ENCODE results near the gene CDH13.

Gene CDH13

GRCh38 chr16:82793528-82794245 is 166.9 kb downstream of the CDH13 start:
- no peak for DNase-seq

GRCh38 chr16:82796047-82796446 is 169.3 kb downstream of the CDH13 start:
- DNase-seq: no peak

GRCh38 chr16:82801361-82801760 is 174.6 kb downstream of the CDH13 start:
- no peak for DNase-seq

- DNase-seq: no peak
Measured at GRCh38 chr16:82805866-82806265, 179.1 kb downstream of the CDH13 start.

DNA sequence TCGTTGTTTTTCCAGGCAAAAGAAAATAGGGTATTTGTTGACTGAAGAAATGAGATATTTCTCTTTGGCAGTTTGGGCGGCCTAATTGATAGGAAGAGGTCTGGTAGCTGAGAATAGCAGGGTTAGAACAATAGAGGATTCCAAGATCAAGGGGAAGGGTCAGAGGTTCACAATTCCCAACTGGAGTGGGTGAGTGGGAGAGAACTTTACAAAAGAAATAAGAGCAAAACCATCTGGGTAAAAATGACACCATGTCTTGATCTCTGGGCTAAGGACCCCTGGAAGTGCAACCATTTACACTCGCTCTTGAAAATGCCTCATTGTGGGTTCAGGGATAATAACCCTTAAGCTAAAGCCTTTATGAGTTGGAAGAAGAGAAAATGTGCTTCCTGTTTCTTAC is 180.5 kb downstream of the CDH13 start:
- DNase-seq: no peak

DNA sequence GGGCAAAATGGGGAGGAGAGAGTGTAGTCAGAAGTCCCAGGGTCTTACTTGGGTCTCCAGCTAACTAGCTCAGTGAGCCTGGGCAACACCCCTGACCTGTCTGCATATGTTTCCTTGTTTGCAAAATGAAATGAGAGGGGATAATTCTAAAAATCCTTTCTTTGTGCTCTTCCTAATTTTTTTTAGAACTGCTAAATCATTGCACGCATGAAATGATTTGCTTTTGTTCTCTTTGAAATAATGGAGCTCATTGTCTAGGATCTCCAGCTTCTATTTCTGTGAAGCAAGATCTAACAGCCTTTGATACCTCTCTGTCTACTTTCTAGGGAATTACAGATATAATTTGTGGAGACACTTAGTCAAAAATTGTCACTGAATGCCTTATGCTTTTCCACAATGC is 181.3 kb downstream of the CDH13 start:
- DNase-seq: no peak

DNA sequence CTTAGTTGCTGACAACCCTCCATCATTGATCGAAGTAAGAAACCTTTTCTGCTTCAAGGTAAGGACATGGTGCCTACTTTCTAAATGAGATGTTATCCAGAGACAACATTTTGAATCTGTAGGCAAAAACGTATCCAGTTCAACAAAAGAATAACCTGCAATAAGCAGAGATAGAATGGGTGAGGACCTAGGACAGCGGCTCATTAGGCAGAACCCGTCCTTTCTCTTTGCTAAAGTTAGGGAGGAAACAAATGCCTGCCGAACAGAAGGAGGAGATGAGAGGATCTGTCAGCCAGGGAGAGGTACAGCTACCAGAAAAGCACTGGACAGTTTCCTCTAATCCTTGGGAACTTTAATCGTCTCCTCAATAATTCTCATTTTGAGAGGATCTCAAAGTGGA is 183.3 kb downstream of the CDH13 start:
- DNase-seq: no peak

- no peak for DNase-seq
Measured at GRCh38 chr16:82814059-82814458, 187.3 kb downstream of the CDH13 start.

DNA sequence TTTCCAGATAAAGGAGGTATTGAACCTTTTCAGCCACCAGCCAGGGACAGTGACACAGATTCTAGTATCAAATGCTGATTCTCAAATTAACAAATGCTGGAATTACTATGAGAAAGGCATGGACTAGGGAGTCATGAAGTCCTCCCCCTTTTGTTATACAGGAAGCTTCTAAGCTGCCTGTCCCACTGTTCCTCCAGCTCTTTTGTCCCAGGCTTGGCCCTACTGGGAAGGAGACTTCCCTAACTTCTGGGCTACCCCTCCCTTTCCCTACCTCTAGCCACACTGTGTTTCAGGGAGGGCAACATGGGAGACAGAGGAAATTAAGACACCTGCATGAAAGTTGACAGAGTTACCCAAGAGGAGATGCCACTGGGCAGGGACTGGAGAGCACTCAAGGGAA is 192.5 kb downstream of the CDH13 start:
- no peak for DNase-seq

DNA sequence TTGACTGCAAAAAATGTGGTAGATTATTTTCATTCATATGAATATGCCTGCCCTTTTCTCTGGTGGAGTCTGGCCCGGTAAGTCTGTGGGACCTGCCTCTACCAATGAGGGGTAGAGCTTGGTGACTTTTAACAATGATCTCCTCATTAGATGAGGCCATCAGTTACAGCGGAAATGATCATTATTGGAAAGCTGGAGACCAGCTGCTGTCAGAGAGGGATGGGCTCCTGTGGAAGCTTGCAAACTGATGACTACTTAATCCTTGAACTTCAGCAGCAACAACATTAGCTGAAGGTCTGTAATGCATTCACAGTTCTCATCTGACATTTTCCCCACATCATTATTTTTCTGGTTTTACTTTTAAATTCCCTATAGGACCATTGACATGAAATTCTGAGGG is 194.1 kb downstream of the CDH13 start:
- no peak for DNase-seq

- DNase-seq: no peak
Measured at GRCh38 chr16:82824408-82824807, 197.6 kb downstream of the CDH13 start.

- no peak for DNase-seq
Measured at GRCh38 chr16:82829301-82829700, 202.5 kb downstream of the CDH13 start.

GRCh38 chr16:82830944-82831343 is 204.2 kb downstream of the CDH13 start:
- no peak for DNase-seq

- DNase-seq: no peak
Measured at GRCh38 chr16:82832821-82833220, 206.1 kb downstream of the CDH13 start.

DNA sequence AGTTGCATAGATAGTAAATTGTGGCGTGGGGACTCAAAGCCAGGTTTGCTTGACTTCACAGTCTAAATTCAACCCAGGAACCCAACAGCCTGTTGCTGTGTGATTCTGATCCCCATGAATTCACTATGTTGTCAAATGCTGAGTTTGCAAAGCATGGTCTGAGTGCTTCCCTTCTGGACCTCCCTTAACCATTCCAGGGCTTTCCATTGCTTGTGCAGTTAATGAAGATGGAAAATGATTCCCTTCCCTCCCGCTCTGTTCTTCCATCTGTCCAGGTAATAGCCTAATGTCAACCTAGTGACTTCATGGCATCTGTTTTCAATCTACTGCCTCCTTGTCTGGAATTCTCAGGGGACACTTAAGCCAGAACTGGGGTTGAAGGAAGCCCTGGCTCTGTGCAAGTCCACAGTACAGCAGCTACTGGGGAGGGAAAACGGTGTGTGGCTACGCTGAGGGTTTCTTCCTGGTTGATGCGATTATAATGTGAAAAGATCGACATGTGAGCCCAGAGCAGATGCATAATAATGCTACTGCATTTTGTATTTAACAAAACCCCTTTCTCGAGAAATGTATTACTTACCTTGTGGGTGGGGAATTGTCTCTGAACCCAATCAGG is 206.7 kb downstream of the CDH13 start:
- DNase-seq: peak; percentile 1

DNA sequence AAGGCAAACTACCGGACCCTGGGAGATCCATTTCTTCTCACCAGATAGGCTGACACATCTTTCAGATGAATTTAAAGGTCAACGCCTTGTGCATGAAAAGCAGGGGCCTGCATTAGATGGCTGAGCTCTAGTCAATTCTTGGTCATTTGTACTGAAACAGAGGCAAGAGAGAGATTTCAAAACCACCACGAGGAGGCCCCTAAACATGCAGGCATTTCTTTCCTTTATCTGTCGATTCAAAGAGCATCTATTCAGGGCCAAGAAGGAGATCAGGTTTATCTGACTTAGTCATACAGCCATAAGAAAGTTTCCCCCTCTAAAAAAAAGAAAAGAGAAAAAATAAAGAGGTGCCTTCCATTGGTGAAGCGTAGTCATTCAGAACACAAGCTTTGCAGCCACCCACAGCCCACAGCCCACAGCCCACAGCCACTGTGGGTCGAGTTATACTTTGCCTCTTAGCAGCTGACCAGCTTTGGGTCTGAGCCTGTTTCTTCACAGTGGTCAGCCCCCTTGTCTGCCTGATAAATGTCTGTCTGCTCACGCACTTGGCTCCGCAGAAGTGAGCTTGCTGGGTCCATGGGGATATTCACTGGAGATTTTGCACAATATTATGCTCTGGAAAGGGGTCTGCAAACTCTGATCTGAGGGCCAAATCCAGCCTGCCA is 207.5 kb downstream of the CDH13 start:
- DNase-seq: no peak

- no peak for DNase-seq
Measured at GRCh38 chr16:82835487-82836155, 208.9 kb downstream of the CDH13 start.

- DNase-seq: no peak
Measured at GRCh38 chr16:82841108-82841507, 214.3 kb downstream of the CDH13 start.

- no peak for DNase-seq
Measured at GRCh38 chr16:82843606-82844271, 217.0 kb downstream of the CDH13 start.

DNA sequence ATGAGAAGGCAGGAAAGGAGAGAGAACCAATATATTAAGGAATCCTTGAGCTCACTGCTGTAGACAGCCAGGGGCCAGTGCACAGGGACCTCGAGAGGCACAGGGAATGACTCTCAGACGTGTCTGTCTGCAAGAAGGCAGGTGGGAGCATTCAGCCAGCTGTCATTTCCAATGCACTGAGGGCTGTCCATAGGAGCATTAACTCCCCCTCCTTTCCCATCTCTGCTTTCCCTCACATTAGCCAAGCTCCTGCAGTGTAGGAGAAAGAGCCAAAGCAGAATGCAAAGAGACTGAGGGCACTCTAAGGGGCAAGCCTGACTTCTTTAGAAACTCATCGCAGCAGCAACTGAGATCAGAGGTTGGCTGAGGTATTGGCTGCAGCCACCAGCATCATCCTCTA is 218.3 kb downstream of the CDH13 start:
- no peak for DNase-seq

DNA sequence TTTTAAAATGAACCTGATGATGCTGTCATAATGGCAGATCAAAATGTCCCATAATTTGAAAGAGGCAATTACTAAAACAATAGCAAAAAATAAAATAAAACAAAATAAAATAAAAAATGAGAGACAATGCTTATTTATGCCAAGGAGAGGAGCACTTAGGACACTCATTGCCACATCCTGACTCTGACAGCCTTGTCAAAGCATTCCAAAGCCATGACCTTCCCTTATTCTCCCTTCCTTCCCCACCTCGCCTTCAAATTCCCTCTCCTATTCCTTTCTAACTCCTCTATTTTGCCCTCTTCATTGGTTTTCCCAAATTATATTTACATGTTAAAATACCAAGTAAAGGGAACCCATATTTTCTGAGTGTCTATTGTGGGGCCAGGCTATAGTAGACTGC is 220.0 kb downstream of the CDH13 start:
- DNase-seq: no peak

GRCh38 chr16:82848013-82848412 is 221.2 kb downstream of the CDH13 start:
- DNase-seq: no peak

DNA sequence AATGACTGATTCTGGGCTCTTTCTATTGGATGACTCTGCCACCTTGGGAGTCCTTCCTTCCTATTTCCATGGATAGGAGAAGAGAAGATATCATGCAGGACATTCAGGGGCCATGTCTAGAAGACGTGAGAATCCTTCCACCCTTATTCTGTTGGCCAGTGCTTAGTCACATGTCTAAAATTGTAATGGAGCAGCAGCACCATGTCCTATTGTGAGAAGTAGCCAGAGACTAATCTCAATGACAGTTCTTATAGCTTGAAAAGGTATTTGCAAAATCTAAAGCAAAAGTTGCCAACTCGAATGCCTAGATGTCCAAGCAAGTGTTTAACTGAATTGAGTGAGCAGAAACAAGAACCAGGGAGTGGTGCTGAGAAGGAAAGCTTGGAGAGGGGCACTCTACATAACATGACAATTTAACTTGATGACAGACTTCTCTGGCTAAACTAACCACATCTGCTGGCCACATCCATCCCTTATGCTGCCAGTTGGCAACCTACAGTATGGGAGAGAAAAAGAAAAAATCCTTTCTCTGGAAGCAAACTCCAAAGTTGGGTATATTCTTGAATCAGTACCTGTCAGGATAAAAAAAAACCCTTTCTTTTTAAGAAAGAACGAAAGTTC is 225.7 kb downstream of the CDH13 start:
- no peak for DNase-seq

All from DMS 273 treated with DMSO at 0.1 percent for 48 hours (cell line).